ENCODE measurements around the gene HSP90AB1.

- TF ChIP-seq, protein P1, sequence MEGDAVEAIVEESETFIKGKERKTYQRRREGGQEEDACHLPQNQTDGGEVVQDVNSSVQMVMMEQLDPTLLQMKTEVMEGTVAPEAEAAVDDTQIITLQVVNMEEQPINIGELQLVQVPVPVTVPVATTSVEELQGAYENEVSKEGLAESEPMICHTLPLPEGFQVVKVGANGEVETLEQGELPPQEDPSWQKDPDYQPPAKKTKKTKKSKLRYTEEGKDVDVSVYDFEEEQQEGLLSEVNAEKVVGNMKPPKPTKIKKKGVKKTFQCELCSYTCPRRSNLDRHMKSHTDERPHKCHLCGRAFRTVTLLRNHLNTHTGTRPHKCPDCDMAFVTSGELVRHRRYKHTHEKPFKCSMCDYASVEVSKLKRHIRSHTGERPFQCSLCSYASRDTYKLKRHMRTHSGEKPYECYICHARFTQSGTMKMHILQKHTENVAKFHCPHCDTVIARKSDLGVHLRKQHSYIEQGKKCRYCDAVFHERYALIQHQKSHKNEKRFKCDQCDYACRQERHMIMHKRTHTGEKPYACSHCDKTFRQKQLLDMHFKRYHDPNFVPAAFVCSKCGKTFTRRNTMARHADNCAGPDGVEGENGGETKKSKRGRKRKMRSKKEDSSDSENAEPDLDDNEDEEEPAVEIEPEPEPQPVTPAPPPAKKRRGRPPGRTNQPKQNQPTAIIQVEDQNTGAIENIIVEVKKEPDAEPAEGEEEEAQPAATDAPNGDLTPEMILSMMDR (IDR thresholded peaks at IDR 0.05; ENCODE audit: insufficient read depth, low read length), result no peak
- no peak for TF ChIP-seq POLR2AphosphoS5 (IDR thresholded peaks at IDR 0.05; ENCODE audit: low read depth)
Measured at GRCh38 chr6:44260011-44260410, 13.1 kb downstream of the HSP90AB1 start.
